C1 segment of cervical spinal cord (tissue), 14 donors: ENCODE data around the gene ERBIN.
"Not testable (repeated sequence)": the region's sequence is repeated elsewhere in the genome, so short reads cannot be mapped to it uniquely, and the experiment has no call there.

Source experiments
- DNase-seq, 14 donors: peaks; one replicate each; lab custom pipeline; 2025; lab: John Stamatoyannopoulos, UW

The ERBIN gene

DNA sequence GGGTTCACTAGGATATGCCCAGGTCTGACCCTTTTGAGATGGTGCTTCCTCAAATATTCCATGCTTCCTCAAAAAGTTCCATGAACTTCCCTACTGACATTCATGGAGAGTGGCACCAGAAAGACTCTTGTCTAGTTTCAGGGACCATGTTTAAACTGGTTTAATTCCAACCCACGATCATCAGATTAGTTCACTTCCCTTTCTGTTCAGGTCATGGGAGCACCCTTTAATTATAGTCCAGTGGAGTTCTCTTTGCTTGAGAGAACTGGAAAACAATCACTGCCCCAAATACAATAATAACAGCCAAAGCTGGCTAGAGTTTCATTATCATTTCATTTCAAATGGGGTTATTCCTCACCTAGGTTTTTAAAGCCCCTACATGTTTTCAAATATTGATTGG lies 9.7 kb upstream of the ERBIN start:
- no peak for DNase-seq

DNA sequence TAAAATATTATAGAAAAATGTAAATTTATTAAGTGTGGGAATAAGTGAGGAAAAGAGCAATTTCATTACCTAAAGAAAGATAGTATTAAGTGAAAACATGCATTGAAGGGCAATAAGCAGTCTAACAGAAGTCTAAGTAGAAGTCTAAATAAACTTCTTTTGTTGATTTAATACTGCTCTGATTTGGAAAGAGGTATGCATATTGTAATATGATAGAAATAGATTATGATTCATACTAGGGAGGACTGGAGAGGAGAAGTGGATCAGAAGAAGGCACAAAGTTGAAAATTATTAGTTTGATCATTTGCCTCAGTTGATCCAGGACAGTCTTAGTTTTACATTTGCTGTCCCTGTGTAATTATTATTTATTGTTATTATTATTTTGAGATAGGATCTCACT lies 6.6 kb upstream of the ERBIN start:
- no peak for DNase-seq

DNA sequence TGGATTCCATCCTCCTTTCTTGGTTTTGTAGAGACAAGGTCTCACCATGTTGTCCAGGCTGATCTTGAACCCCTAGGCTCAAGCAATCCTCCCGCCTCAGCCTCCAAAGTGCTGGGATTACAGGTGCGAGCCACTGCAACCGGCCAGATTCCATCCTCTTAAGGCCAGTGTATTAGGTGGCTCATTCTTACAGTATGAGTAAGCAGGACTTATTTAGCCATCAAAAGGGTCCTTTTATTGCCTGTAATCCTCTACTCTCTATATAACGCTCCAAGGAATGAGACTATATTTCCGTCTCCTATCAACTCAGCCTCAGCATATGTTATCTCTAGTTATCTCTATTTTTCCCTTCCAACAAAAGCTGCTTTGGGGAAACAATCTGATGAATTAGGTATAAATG lies 3.0 kb upstream of the ERBIN start:
- DNase-seq, result no peak

- DNase-seq, result peak in 2 of 14 donors; percentile 25 to 89
Measured at GRCh38 chr5:65924366-65925043, 1.9 kb upstream of the ERBIN start.

- DNase-seq, result peak in 12 of 14 donors; percentile 25 to 96 (median 80)
Measured at GRCh38 chr5:65925044-65925600, 1.3 kb upstream of the ERBIN start.

GRCh38 chr5:65925601-65926275 lies 637 bp upstream of the ERBIN start:
- peak; percentile 45 to 98 (median 82) for DNase-seq

DNA sequence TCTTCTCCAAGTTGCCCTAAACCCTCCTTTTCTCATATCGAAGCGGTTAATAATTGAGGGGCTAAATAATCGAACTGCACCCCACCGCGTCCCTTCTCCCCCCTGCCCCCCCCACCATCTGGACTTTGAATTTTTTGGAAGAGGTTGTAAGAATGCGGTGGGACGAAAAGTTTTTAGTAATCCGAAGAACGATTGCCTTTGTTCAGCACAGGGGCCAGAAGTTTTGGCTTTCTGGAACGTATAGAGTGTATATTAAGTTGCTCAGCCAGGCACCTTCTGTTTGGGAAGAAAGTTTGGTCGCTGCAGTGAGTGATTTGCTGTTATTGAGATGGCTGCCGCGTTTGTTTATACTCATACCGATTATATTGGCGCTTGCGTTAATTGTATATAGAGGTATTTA lies 518 bp downstream of the ERBIN start:
- DNase-seq, result peak in 2 of 14 donors; percentile 35 to 44

- DNase-seq, result peak in 2 of 14 donors; percentile 12 to 14
Measured at GRCh38 chr5:65927503-65928321, 1.3 kb downstream of the ERBIN start.

GRCh38 chr5:65928322-65928752 lies 2.0 kb downstream of the ERBIN start:
- no peak for DNase-seq

DNA sequence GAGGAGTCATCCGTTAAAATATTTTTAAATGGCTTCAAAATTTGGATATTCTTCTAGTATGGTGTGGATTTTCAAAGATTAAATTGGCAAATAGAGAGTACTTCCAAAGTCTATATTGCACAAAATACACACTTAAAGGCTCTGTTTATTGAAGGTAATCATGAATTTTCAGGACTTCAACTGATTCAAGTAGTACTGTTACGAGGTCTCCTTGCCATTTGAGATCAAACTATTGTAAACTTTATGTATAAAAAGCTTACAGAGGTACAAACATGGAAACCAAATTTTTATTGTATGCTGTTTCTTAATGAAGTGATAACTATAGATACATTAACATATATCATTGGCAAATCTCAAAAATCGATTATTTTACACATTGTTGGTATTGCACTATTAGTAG lies 2.5 kb downstream of the ERBIN start:
- DNase-seq, result no peak

GRCh38 chr5:65932676-65933075 lies 6.3 kb downstream of the ERBIN start:
- DNase-seq, result no peak

- no peak for DNase-seq
Measured at GRCh38 chr5:65933295-65933694, 6.9 kb downstream of the ERBIN start.

- DNase-seq, result no peak
Measured at GRCh38 chr5:65938256-65938655, 11.9 kb downstream of the ERBIN start.

DNA sequence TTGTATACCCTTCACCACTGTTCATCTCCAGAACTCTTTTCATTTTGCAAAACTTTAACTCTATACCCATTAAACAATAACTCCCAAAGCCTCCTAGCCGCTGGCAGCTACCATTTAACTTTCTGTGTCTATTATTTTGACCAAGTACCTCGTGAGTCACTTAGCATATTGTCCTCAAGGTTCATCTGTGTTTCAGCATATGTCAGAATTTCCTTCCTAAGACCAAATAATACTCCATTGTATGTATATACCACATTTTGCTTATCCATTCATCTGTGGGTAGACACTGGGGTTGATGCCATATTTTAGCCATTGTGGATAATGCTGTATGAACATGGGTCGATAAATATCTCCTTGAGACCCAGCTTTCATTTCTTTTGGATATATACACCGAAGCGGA lies 17.4 kb downstream of the ERBIN start:
- DNase-seq, result no peak

- no peak for DNase-seq
Measured at GRCh38 chr5:65946198-65946745, 19.9 kb downstream of the ERBIN start.

- DNase-seq, result no peak
Measured at GRCh38 chr5:65948115-65948747, 21.9 kb downstream of the ERBIN start.

- DNase-seq, result no peak
Measured at GRCh38 chr5:65951330-65951729, 25.0 kb downstream of the ERBIN start.

GRCh38 chr5:65952259-65952658 lies 25.9 kb downstream of the ERBIN start:
- DNase-seq, result no peak

- DNase-seq, result no peak
Measured at GRCh38 chr5:65954200-65954599, 27.8 kb downstream of the ERBIN start.

GRCh38 chr5:65955746-65956145 lies 29.4 kb downstream of the ERBIN start:
- DNase-seq, result no peak

GRCh38 chr5:65957703-65958102 lies 31.3 kb downstream of the ERBIN start:
- not testable (repeated sequence) for DNase-seq
